ENCODE results near the gene DDX39B.
"Not testable (repeated sequence)": the region's sequence is repeated elsewhere in the genome, so short reads cannot be mapped to it uniquely, and the experiment has no call there.

The DDX39B gene

GRCh38 chr6:31489086-31489485 lies 52.7 kb downstream of the DDX39B start:
- no peak for DNase-seq (ENCODE audit: low spot score)
- Histone ChIP-seq H3K4me3 (no peak overlapping the region), H3K27ac (no peak overlapping the region)
- TF ChIP-seq CTCF (IDR thresholded peaks at IDR 0.05): no peak

- not testable (repeated sequence) for H3K4me3 ChIP-seq; H3K27ac ChIP-seq; DNase-seq (ENCODE audit: low spot score)
Measured at GRCh38 chr6:31487674-31488073, 54.1 kb downstream of the DDX39B start.

GRCh38 chr6:31486065-31486837 lies 55.6 kb downstream of the DDX39B start:
- not testable (repeated sequence) for H3K27ac ChIP-seq; DNase-seq (ENCODE audit: low spot score); H3K4me3 ChIP-seq

- TF ChIP-seq CTCF (IDR thresholded peaks at IDR 0.05): no peak
- Histone ChIP-seq H3K4me3 (no peak overlapping the region), H3K27ac (no peak overlapping the region)
- DNase-seq (ENCODE audit: low spot score): no peak
Measured at GRCh38 chr6:31485055-31485454, 56.7 kb downstream of the DDX39B start.

GRCh38 chr6:31483392-31483791 lies 58.4 kb downstream of the DDX39B start:
- TF ChIP-seq CTCF (IDR thresholded peaks at IDR 0.05): no peak
- no peak overlapping the region for H3K27ac ChIP-seq
- no peak for DNase-seq (ENCODE audit: low spot score)

GRCh38 chr6:31480574-31480973 lies 61.2 kb downstream of the DDX39B start:
- DNase-seq (ENCODE audit: low spot score): no peak
- no peak overlapping the region for H3K27ac ChIP-seq
- no peak overlapping the region for H3K4me3 ChIP-seq
- TF ChIP-seq CTCF (IDR thresholded peaks at IDR 0.05): no peak

More at GRCh38 chr6:31483392-31483791, 58.4 kb downstream of the DDX39B start:
- H3K4me3 ChIP-seq: no peak overlapping the region
